HepG2 (cell line): ENCODE results near the gene GPC4. TPM values are rescaled to one million over a fixed set of nuclear protein-coding genes. Genes with fewer than 3 reads are reported as not detected.

ENCODE experiments used
- ATAC-seq: fragments of 200-7000 bp; cut with Tn5 transposase; 3 replicates; pipeline ENCODE4 v1.9.1; 2020; ENCODE audit warnings: mild to moderate bottlenecking, moderate library complexity
- BruUV-seq: library from RNA; stranded (reverse); fragments of 400-500 nt; replicated peaks from 2 replicates; lab custom pipeline; 2021; lab: Mats Ljungman, UMichigan
- CTCF ChIA-PET: fragments of 300-600 bp; formaldehyde crosslinking; extraction: SDS; loops from one replicate; lab custom pipeline; 2021; ENCODE audit warnings: low total read pairs, inconsistent platforms, low intra/inter-chr PET ratio; lab: Yijun Ruan, JAX
- POLR2A ChIA-PET: fragments of 350-600 bp; sonication (Branson Sonifier 250); formaldehyde crosslinking; loops from one replicate; lab custom pipeline; 2020; ENCODE audit warnings: antibody characterized with exemption, inconsistent platforms; lab: Yijun Ruan, JAX
- DNase-seq: peaks from one replicate; pipeline ENCODE4 v3.0.0-alpha.2; 2015; ENCODE audit warnings: low spot score
- FAIRE-seq: peaks from 3 replicates; lab custom pipeline; 2011; peaks lifted over from hg19 to GRCh38; lab: Jason Lieb, UNC
- H2AFZ ChIP-seq: one replicate; pipeline ENCODE4 v1.6.1; 2011; ENCODE audit warnings: low read length, inconsistent platforms
- H3K27ac ChIP-seq: fragments of 300-600 bp; 3 replicates; pipeline ENCODE4 v1.8.0; 2011; ENCODE audit warnings: mixed run types, mild to moderate bottlenecking, mixed read lengths, low read length, inconsistent platforms; ENCODE audit not compliant: insufficient read depth; ENCODE audit errors: extremely low read length
- H3K27me3 ChIP-seq, 2 experiments: fragments of 200-600 bp in 1 of 2; 2 replicates in 1 of 2; 3 replicates in 1 of 2; pipeline versions ENCODE4 v1.6.0 to v1.8.0; 2011; ENCODE audit warnings: low read length in 2 of 2, mild to moderate bottlenecking in 2 of 2, moderate library complexity in 2 of 2, inconsistent platforms in 1 of 2; ENCODE audit not compliant: insufficient read depth in 2 of 2, control insufficient read depth in 1 of 2
- H3K36me3 ChIP-seq, 2 experiments: fragments of 200-600 bp in 1 of 2; replicated peaks in 1 of 2; 2 replicates in 1 of 2; 3 replicates in 1 of 2; pipeline versions ENCODE4 v1.5.1 to v1.8.0; 2011; ENCODE audit warnings: low read length in 2 of 2, inconsistent platforms in 1 of 2; ENCODE audit not compliant: insufficient read depth in 2 of 2, control insufficient read depth in 1 of 2
- H3K4me1 ChIP-seq: 2 replicates; pipeline ENCODE4 v1.5.1; 2012; ENCODE audit warnings: low read length, inconsistent platforms; ENCODE audit not compliant: insufficient read depth
- H3K4me2 ChIP-seq: 2 replicates; pipeline ENCODE4 v1.6.0; 2011; ENCODE audit warnings: low read depth, low read length, inconsistent platforms
- H3K4me3 ChIP-seq, 3 experiments: fragments of 200-600 bp in 1 of 3; sonication (generic), shearing (Covaris generic) in 1 of 3; replicated peaks in 1 of 3; 2 replicates each; pipeline ENCODE4 v1.5.1; 2011 to 2016; ENCODE audit warnings: low read length in 3 of 3, inconsistent platforms in 2 of 3, low read depth in 2 of 3, mild to moderate bottlenecking in 2 of 3, control low read depth in 1 of 3, mixed read lengths in 1 of 3; ENCODE audit not compliant: insufficient read depth in 1 of 3
- H3K79me2 ChIP-seq: one replicate; pipeline ENCODE4 v1.6.1; 2011; ENCODE audit warnings: low read length, inconsistent platforms; ENCODE audit not compliant: insufficient read depth
- H3K9ac ChIP-seq: 2 replicates; pipeline ENCODE4 v1.6.0; 2011; ENCODE audit warnings: mild to moderate bottlenecking, low read depth, low read length, inconsistent platforms; ENCODE audit not compliant: insufficient read depth
- H3K9me3 ChIP-seq: 2 replicates; pipeline ENCODE4 v1.5.1; 2012; ENCODE audit warnings: mild to moderate bottlenecking, low read length
- H4K20me1 ChIP-seq: 2 replicates; pipeline ENCODE4 v1.6.0; 2011; ENCODE audit warnings: inconsistent platforms, mild to moderate bottlenecking, low read length, moderate library complexity; ENCODE audit not compliant: insufficient read depth
- GLI4 ChIP-seq: sonication (generic); formaldehyde crosslinking; IDR thresholded peaks from 2 replicates; pipeline ENCODE4 v1.5.1; 2020; ENCODE audit warnings: missing genetic modification reagents, mild to moderate bottlenecking, moderate library complexity, borderline replicate concordance
- HOXD1 ChIP-seq: sonication (generic); formaldehyde crosslinking; IDR thresholded peaks from 2 replicates; pipeline ENCODE4 v1.5.0; 2020; ENCODE audit warnings: missing genetic modification reagents
- MED1 ChIP-seq: sonication (generic); formaldehyde crosslinking; IDR thresholded peaks from 2 replicates; pipeline ENCODE4 v1.4.0; 2020; ENCODE audit warnings: missing genetic modification reagents
- MIER2 ChIP-seq: IDR thresholded peaks from 2 replicates; pipeline ENCODE4 v1.6.1; 2016; ENCODE audit warnings: missing biosample characterization, missing genetic modification reagents
- MZF1 ChIP-seq: sonication (generic); formaldehyde crosslinking; IDR thresholded peaks from 2 replicates; pipeline ENCODE4 v1.8.1; 2023; ENCODE audit warnings: mild to moderate bottlenecking, missing genetic modification reagents, borderline replicate concordance
- NR3C1 ChIP-seq: sonication (generic); formaldehyde crosslinking; IDR thresholded peaks from 2 replicates; pipeline ENCODE4 v1.4.0; 2020; ENCODE audit warnings: missing genetic modification reagents
- POGK ChIP-seq: sonication (generic); formaldehyde crosslinking; conservative IDR thresholded peaks from 2 replicates; pipeline ENCODE4 v1.8.0; 2022; ENCODE audit warnings: mild to moderate bottlenecking, moderate library complexity, missing genetic modification reagents
- RAD21 ChIP-seq: fragments of 450-650 bp; formaldehyde crosslinking; IDR thresholded peaks from 2 replicates; pipeline ENCODE4 v1.5.0; 2020; ENCODE audit warnings: mild to moderate bottlenecking
- RELA ChIP-seq: sonication (generic); formaldehyde crosslinking; IDR thresholded peaks from 2 replicates; pipeline ENCODE4 v1.4.0; 2020; ENCODE audit warnings: missing genetic modification reagents
- ZGPAT ChIP-seq: IDR thresholded peaks from 2 replicates; pipeline ENCODE4 v1.6.1; 2016; ENCODE audit warnings: mild to moderate bottlenecking
- ZNF572 ChIP-seq: sonication (generic); formaldehyde crosslinking; IDR thresholded peaks from 2 replicates; pipeline ENCODE4 v1.5.1; 2020; ENCODE audit warnings: mild to moderate bottlenecking, missing genetic modification reagents
- ZNF607 ChIP-seq: sonication (generic); formaldehyde crosslinking; IDR thresholded peaks from 2 replicates; pipeline ENCODE4 v1.5.1; 2020; ENCODE audit warnings: missing genetic modification reagents, mild to moderate bottlenecking, borderline replicate concordance
- ZNF678 ChIP-seq: sonication (generic); formaldehyde crosslinking; IDR thresholded peaks from 2 replicates; pipeline ENCODE4 v1.4.0; 2020; ENCODE audit warnings: mild to moderate bottlenecking, missing genetic modification reagents
- ZNF883 ChIP-seq: sonication (generic); formaldehyde crosslinking; IDR thresholded peaks from 2 replicates; pipeline ENCODE4 v1.5.1; 2020; ENCODE audit warnings: mild to moderate bottlenecking, missing genetic modification reagents; ENCODE audit errors: not compliant biosample characterization
- WGBS: methylation state at CpG from one replicate; pipeline ENCODE4 v1.1.6; 2017; ENCODE audit warnings: low lambda C conversion rate; 5-methylcytosine and 5-hydroxymethylcytosine counted together
- in situ Hi-C: cut with HindIII; loops from 2 replicates; pipeline ENCODE4 v1.10.0; 2017; ENCODE audit warnings: low pct_unique_long_range_greater_than_20kb; ENCODE audit not compliant: extremely low pct_ligation_motif_present
- intact Hi-C: fragments of 100-400 bp; cut with micrococcal nuclease; formaldehyde crosslinking; loops from one replicate; pipeline ENCODE4 v1.10.0; 2022; ENCODE audit not compliant: unreplicated experiment
- polyA plus RNA-seq, 8 experiments: library from polyadenylated mRNA; depleted of rRNA in 3 of 8; stranded (reverse) in 7 of 8; unstranded in 1 of 8; fragments of >200 nt; fragmentation: Illumina TruSeq in 4 of 8; extraction: Trizol in 4 of 8; gene quantifications; 2 replicates each; pipeline versions ENCODE4 v1.2.1 to v1.2.3, GENCODE V29; 2011 to 2016; ENCODE audit warnings: low read depth in 4 of 8, missing spikeins in 1 of 8, mixed read lengths in 1 of 8; ENCODE audit not compliant: insufficient read depth in 1 of 8
- total RNA-seq, 5 experiments: library from RNA; depleted of rRNA; stranded (reverse); fragments of >200 nt; fragmentation: Illumina TruSeq; extraction: Trizol; gene quantifications; 2 replicates each; pipeline ENCODE4 v1.2.3, GENCODE V29; 2016; ENCODE audit warnings: low read depth in 1 of 5
- TF ChIP-seq, protein P1 (sequence below): sonication (generic); formaldehyde crosslinking; IDR thresholded peaks from 2 replicates; pipeline ENCODE4 v1.4.0; 2020; ENCODE audit warnings: mild to moderate bottlenecking, missing genetic modification reagents

GPC4 gene
- total and polyA plus RNA-seq, 2 of the 13 experiments (the other 11 are each of a cell fraction or from before 2014, with no cell fraction given) = 0.29 to 0.38 TPM

GRCh38 chrX:133339566-133339965, 75.7 kb downstream of the GPC4 start:
- Histone ChIP-seq H3K9ac (no peak overlapping the region), H2AFZ (no peak overlapping the region), H3K4me3 (no peak overlapping the region), H3K4me2 (no peak overlapping the region), H3K79me2 (no peaks in the 10 kb centered on the region), H3K9me3 (no peaks in the 10 kb centered on the region), H3K27ac (no peak overlapping the region), H3K27me3 (no peaks in the 10 kb centered on the region; a peak in 1 of 5 replicates), H3K4me1 (no peaks in the 10 kb centered on the region), H4K20me1 (no peaks in the 10 kb centered on the region), H3K36me3 (no peaks in the 10 kb centered on the region)
- WGBS = 4% methylated on average over 2 of the region's 2 CpGs
- ChIA-PET POLR2A (no interaction called here), CTCF (no interaction called here)
- DNase-seq (no peak), ATAC-seq (no peak), FAIRE-seq (no peak)
- intact Hi-C loops = no loop called here
- in situ Hi-C loops = no loop called here
- TF ChIP-seq ZNF678 (CRISPR knock-in tag) (no peak), NR3C1 (CRISPR knock-in tag) (no peak), HOXD1 (CRISPR knock-in tag) (no peak)
- no TSS peak for BruUV-seq

- no peak for TF ChIP-seq POGK (CRISPR knock-in tag)
- no peak for TF ChIP-seq ZNF572 (CRISPR knock-in tag)
- TF ChIP-seq ZNF607 = no peak
- no peak for TF ChIP-seq GLI4 (CRISPR knock-in tag)
- no peak for TF ChIP-seq ZNF883 (CRISPR knock-in tag)
- TF ChIP-seq MED1 (CRISPR knock-in tag) = no peak
- TF ChIP-seq MIER2 = no peak
- no peak for TF ChIP-seq RAD21 (CRISPR knock-in tag)
- TF ChIP-seq MZF1 (CRISPR knock-in tag) = no peak
- TF ChIP-seq RELA (CRISPR knock-in tag) = no peak
- TF ChIP-seq ZGPAT (CRISPR knock-in tag) = no peak
- TF ChIP-seq, protein P1, sequence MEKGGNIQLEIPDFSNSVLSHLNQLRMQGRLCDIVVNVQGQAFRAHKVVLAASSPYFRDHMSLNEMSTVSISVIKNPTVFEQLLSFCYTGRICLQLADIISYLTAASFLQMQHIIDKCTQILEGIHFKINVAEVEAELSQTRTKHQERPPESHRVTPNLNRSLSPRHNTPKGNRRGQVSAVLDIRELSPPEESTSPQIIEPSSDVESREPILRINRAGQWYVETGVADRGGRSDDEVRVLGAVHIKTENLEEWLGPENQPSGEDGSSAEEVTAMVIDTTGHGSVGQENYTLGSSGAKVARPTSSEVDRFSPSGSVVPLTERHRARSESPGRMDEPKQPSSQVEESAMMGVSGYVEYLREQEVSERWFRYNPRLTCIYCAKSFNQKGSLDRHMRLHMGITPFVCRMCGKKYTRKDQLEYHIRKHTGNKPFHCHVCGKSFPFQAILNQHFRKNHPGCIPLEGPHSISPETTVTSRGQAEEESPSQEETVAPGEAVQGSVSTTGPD (CRISPR knock-in tag) = no peak
- intact Hi-C loops = no loop called here
- Histone ChIP-seq H3K36me3 (no peaks in the 10 kb centered on the region), H3K9ac (no peak overlapping the region), H4K20me1 (no peaks in the 10 kb centered on the region), H2AFZ (no peak overlapping the region), H3K4me1 (no peaks in the 10 kb centered on the region), H3K9me3 (no peaks in the 10 kb centered on the region), H3K79me2 (no peaks in the 10 kb centered on the region), H3K27me3 (no peaks in the 10 kb centered on the region), H3K4me2 (no peak overlapping the region), H3K27ac (no peak overlapping the region), H3K4me3 (no peak overlapping the region)
- in situ Hi-C loops = no loop called here
- ChIA-PET CTCF (no interaction called here), POLR2A (no interaction called here)
- WGBS = 13% methylated on average over 2 of the region's 2 CpGs
- no peak for FAIRE-seq
- no peak for ATAC-seq
- DNase-seq = no peak
- BruUV-seq = no TSS peak
Observed at GRCh38 chrX:133337250-133337649, 78.0 kb downstream of the GPC4 start.
